ENCODE data around the gene FOXO6. TPM values are rescaled to one million over a fixed set of nuclear protein-coding genes. Genes with fewer than 3 reads are reported as not detected.

The FOXO6 gene
- total RNA-seq, 1 donor from 2014 or later, result 0.55 TPM

- no peak overlapping the region for H3K4me3 Mint-ChIP-seq
- no peak overlapping the region for H3K27ac Mint-ChIP-seq
- no peak for ATAC-seq (ENCODE audit: low read depth)
- peaks cover 11% of the 10 kb centered on the region for H3K27me3 Mint-ChIP-seq
- H3K9me3 Mint-ChIP-seq, result no peaks in the 10 kb centered on the region
- ChIA-PET CTCF (no interaction called here), POLR2A (no interaction called here)
- DNase-seq, result no peak
- H3K36me3 Mint-ChIP-seq (ENCODE audit: low read depth), result no peaks in the 10 kb centered on the region
- intact Hi-C loops (cut with micrococcal nuclease), result no loop called here
- H3K4me1 Mint-ChIP-seq, result no peaks in the 10 kb centered on the region
- TF ChIP-seq, protein P1, sequence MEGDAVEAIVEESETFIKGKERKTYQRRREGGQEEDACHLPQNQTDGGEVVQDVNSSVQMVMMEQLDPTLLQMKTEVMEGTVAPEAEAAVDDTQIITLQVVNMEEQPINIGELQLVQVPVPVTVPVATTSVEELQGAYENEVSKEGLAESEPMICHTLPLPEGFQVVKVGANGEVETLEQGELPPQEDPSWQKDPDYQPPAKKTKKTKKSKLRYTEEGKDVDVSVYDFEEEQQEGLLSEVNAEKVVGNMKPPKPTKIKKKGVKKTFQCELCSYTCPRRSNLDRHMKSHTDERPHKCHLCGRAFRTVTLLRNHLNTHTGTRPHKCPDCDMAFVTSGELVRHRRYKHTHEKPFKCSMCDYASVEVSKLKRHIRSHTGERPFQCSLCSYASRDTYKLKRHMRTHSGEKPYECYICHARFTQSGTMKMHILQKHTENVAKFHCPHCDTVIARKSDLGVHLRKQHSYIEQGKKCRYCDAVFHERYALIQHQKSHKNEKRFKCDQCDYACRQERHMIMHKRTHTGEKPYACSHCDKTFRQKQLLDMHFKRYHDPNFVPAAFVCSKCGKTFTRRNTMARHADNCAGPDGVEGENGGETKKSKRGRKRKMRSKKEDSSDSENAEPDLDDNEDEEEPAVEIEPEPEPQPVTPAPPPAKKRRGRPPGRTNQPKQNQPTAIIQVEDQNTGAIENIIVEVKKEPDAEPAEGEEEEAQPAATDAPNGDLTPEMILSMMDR (IDR thresholded peaks at IDR 0.05), result no peak
Measured at GRCh38 chr1:41427916-41428737, 66.9 kb downstream of the FOXO6 start.

GRCh38 chr1:41428738-41429640, 67.8 kb downstream of the FOXO6 start:
- Mint-ChIP-seq H3K9me3 (no peaks in the 10 kb centered on the region), H3K27me3 (peaks cover 9% of the 10 kb centered on the region), H3K4me1 (no peaks in the 10 kb centered on the region), H3K36me3 (ENCODE audit: low read depth) (no peaks in the 10 kb centered on the region), H3K27ac (no peak overlapping the region), H3K4me3 (no peak overlapping the region)
- ChIA-PET CTCF (no interaction called here), POLR2A (no interaction called here)
- no peak for ATAC-seq (ENCODE audit: low read depth)
- TF ChIP-seq, protein P1 (IDR thresholded peaks at IDR 0.05), result no peak
- intact Hi-C loops (cut with micrococcal nuclease), result no loop called here
- no peak for DNase-seq

DNA sequence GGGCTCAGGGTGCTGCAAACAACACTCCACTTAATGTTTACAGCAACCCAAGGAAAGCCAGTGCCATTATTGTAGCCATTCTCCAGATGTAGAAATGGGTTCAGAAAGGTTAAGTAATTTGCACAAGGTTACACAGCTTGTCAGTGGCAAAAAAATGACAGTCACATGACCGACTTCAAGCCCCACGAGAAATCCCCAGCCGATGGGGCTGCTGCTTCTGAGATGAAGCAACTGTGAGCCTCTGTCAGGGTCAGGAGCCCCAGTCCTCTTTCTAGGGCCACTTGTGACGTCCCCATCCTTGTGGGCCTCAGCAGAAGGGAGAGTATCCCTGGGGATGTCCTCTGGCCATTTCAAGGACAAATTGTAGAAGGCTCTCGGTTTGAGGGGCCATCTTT, 68.4 kb downstream of the FOXO6 start:
- no peaks in the 10 kb centered on the region for H3K4me1 Mint-ChIP-seq
- CTCF ChIA-PET, result no interaction called here
- TF ChIP-seq, protein P1 (IDR thresholded peaks at IDR 0.05), result no peak
- no peak overlapping the region for H3K4me3 Mint-ChIP-seq
- ATAC-seq (ENCODE audit: low read depth) (no peak), DNase-seq (no peak)
- no peak overlapping the region for H3K27ac Mint-ChIP-seq
- no peaks in the 10 kb centered on the region for H3K36me3 Mint-ChIP-seq (ENCODE audit: low read depth)
- POLR2A ChIA-PET, result no interaction called here
- no peaks in the 10 kb centered on the region for H3K9me3 Mint-ChIP-seq
- peaks cover 16% of the 10 kb centered on the region for H3K27me3 Mint-ChIP-seq
- intact Hi-C loops (cut with micrococcal nuclease), result loop anchor here (5.0 kb wide), 1 partner anchor 147 kb away; no protein-coding TSS in a partner anchor

- TF ChIP-seq, protein P1 (IDR thresholded peaks at IDR 0.05), result no peak
- Mint-ChIP-seq H3K27ac (no peak overlapping the region), H3K4me1 (no peaks in the 10 kb centered on the region), H3K27me3 (peaks cover 18% of the 10 kb centered on the region), H3K9me3 (no peaks in the 10 kb centered on the region), H3K36me3 (ENCODE audit: low read depth) (no peaks in the 10 kb centered on the region), H3K4me3 (no peak overlapping the region)
- no peak for DNase-seq
- ATAC-seq (ENCODE audit: low read depth), result no peak
- POLR2A ChIA-PET, result no interaction called here
- CTCF ChIA-PET, result no interaction called here
- intact Hi-C loops (cut with micrococcal nuclease), result loop anchor here (5.0 kb wide), 1 partner anchor 148 kb away; no protein-coding TSS in a partner anchor
Measured at GRCh38 chr1:41430069-41430468, 68.8 kb downstream of the FOXO6 start.

DNA sequence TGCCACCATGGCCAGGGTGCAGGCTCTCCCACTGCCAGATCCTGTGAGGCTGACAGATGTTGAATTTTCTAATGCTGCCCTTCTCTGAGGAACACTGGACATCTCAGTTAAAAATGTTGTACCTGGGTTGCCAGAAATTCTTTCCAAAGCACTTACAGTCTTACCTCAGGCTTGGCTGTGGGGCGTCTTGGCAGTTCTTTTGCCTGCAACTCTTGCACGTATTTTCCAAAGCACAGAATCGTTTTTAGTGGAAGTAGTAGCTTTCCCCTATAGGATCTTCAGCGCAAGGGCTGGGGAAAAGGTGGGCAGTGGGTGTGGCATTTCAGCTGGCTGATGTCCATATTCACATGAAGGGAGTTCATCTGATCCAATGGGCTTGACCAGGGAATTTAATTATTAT, 69.3 kb downstream of the FOXO6 start:
- ChIA-PET POLR2A (no interaction called here), CTCF (no interaction called here)
- TF ChIP-seq, protein P1 (IDR thresholded peaks at IDR 0.05), result no peak
- Mint-ChIP-seq H3K4me1 (no peaks in the 10 kb centered on the region), H3K27ac (no peak overlapping the region), H3K4me3 (no peak overlapping the region), H3K9me3 (no peaks in the 10 kb centered on the region), H3K36me3 (ENCODE audit: low read depth) (no peaks in the 10 kb centered on the region), H3K27me3 (peaks cover 22% of the 10 kb centered on the region)
- DNase-seq, result no peak
- intact Hi-C loops (cut with micrococcal nuclease), result loop anchor here (5.0 kb wide), 1 partner anchor 148 kb away; no protein-coding TSS in a partner anchor
- no peak for ATAC-seq (ENCODE audit: low read depth)

Data from activated B cell treated with CpG ODN at 0.5 μM for 24 hours (primary cell).